ENCODE measurements around the gene SLC25A23.

DNA sequence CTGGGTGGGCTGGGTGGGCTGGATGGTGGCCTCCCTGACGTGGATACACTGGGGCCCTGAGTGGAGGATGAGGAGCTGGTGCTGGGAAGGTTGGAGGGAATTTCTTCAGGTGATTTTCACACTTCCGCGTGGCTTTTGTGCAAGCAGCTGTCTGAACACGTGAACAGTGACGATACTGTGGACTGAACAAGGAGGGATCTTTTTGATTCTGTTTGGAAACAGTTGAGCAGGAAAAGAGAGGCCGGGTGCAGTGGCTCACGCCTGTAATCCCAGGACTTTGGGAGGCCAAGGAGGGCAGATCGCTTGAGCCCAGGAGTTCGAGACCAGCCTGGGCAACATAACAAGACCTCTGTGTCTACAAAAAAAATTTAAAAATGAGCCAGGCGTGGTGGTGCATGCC is 57.5 kb downstream of the SLC25A23 start:
- TF ChIP-seq POLR2A (IDR thresholded peaks at IDR 0.05; ENCODE audit: low read depth, low read length): no peak
- TF ChIP-seq TAF1 (IDR thresholded peaks at IDR 0.05; ENCODE audit: low read depth, low read length): no peak
- no peak for TF ChIP-seq POLR2AphosphoS5 (IDR thresholded peaks at IDR 0.05; ENCODE audit: low read depth, low read length)
- no peak for TF ChIP-seq POU2F2 (IDR thresholded peaks at IDR 0.05; ENCODE audit: low read depth, low read length)
- no peak for TF ChIP-seq SPI1 (IDR thresholded peaks at IDR 0.05; ENCODE audit: low read depth, low read length)
- TF ChIP-seq PAX5 (IDR thresholded peaks at IDR 0.05; ENCODE audit: insufficient read depth, low read length, severe bottlenecking): no peak

Measured in GM12891 (cell line).